Breast epithelium (tissue), 3 donors: ENCODE measurements around the gene HOXB7.

Source experiments
- CTCF ChIP-seq, 3 donors: fragments of 450-650 bp; IDR thresholded peaks; one replicate each; pipeline ENCODE4 v1.5.1; 2016 to 2017; ENCODE audit warnings: antibody characterized with exemption in 3 of 3, mild to moderate bottlenecking in 3 of 3, moderate library complexity in 3 of 3
- POLR2A ChIP-seq: fragments of 450-650 bp; IDR thresholded peaks from one replicate; pipeline ENCODE4 v1.6.1; 2016; ENCODE audit warnings: antibody characterized with exemption, mild to moderate bottlenecking, moderate library complexity

- TF ChIP-seq CTCF (IDR thresholded peaks at IDR 0.05) (no peak), POLR2A (no peak)
These were observed 50.7 kb downstream of the HOXB7 start for GRCh38 chr17:48559840-48560817.
